ENCODE measurements around the gene ZNF655. TPM values are rescaled to one million over a fixed set of nuclear protein-coding genes. Genes with fewer than 3 reads are reported as not detected.

ZNF655 gene
- total and polyA plus RNA-seq, 2 donors (not counting 3 experiments of a cell fraction or from before 2014, with no cell fraction given): 16.9 to 20.4 TPM

DNA sequence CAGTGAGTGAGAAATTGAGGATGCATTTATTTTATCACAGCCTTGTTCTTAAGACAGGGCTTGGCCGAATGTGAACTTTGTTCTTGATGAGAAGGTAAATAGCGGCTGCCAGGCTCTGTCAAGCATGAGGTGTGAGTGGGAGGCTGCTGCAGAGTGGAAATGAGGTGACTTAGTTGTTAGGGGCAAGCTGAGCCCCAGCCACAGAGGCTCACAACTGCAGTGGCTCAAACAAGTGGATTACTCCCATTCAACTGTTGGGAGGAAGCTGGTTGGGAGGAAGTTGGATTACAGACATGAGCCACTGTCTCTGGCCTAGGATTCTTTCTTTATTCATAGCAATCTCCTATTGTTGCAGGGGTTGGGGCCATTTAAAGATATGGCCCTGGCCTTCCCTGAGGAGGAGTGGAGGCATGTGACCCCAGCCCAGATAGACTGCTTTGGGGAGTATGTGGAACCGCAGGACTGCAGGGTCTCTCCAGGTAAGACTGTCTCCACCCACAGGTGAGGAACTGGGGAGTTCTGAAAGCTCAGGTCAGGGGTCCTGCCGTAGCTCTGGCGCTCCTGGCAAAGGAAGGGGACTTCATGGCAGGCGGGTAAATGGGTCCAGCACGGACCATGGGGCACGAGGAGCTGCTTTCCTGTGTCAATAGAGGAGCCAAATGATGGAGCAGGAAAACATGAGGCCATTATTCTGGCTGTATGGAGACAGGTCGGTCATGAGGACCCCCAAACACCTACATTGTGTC, 65.4 kb downstream of the ZNF655 start:
- intact Hi-C loops (cut with micrococcal nuclease): no loop called here
- no peak overlapping the region for H3K9ac ChIP-seq (replicated peaks; ENCODE audit: extremely low read depth, insufficient read depth, low read length)
- no peak overlapping the region for H3K4me3 ChIP-seq (replicated peaks in 1 of 3; ENCODE audit: insufficient read depth in 1 of 3, low read depth in 1 of 3, low read length in 3 of 3)
- TF ChIP-seq POLR2AphosphoS5 (IDR thresholded peaks at IDR 0.05; ENCODE audit: insufficient read depth, low read depth, low read length) (no peak), FOS (IDR thresholded peaks at IDR 0.05; ENCODE audit: borderline replicate concordance, insufficient read depth, low read length) (no peak), EZH2 (IDR thresholded peaks at IDR 0.05; ENCODE audit: borderline replicate concordance, low read depth, low read length, severe bottlenecking) (no peak)
- TF ChIP-seq, protein P1, sequence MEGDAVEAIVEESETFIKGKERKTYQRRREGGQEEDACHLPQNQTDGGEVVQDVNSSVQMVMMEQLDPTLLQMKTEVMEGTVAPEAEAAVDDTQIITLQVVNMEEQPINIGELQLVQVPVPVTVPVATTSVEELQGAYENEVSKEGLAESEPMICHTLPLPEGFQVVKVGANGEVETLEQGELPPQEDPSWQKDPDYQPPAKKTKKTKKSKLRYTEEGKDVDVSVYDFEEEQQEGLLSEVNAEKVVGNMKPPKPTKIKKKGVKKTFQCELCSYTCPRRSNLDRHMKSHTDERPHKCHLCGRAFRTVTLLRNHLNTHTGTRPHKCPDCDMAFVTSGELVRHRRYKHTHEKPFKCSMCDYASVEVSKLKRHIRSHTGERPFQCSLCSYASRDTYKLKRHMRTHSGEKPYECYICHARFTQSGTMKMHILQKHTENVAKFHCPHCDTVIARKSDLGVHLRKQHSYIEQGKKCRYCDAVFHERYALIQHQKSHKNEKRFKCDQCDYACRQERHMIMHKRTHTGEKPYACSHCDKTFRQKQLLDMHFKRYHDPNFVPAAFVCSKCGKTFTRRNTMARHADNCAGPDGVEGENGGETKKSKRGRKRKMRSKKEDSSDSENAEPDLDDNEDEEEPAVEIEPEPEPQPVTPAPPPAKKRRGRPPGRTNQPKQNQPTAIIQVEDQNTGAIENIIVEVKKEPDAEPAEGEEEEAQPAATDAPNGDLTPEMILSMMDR (IDR thresholded peaks at IDR 0.05; ENCODE audit: extremely low read depth in 1 of 2, insufficient read depth in 1 of 2, low read depth in 1 of 2, low read length in 2 of 2): no peak
- no peak overlapping the region for H3K27ac ChIP-seq (ENCODE audit: insufficient read depth, low read depth, low read length)
- FAIRE-seq: no peak
- BruUV-seq (replicated peaks): no TSS peak
- ChIA-PET CTCF (no interaction called here), POLR2A (no interaction called here)
- no peaks in the 10 kb centered on the region for H3K9me1 ChIP-seq (replicated peaks; ENCODE audit: control insufficient read depth, extremely low read depth, insufficient read depth, low read length)
- no peak overlapping the region for H3K4me2 ChIP-seq (ENCODE audit: insufficient read depth, low read length)
- H4K20me1 ChIP-seq (replicated peaks; ENCODE audit: control insufficient read depth, extremely low read depth, insufficient read depth, low read length): no peaks in the 10 kb centered on the region
- peaks cover 26 to 60% of the 10 kb centered on the region in 2 experiments for H3K36me3 ChIP-seq (ENCODE audit: control insufficient read depth in 2 of 2, extremely low read depth in 1 of 2, insufficient read depth in 2 of 2, low read length in 2 of 2)
- H3K79me2 ChIP-seq (ENCODE audit: control insufficient read depth, insufficient read depth, low read length): no peaks in the 10 kb centered on the region
- H3K4me1 ChIP-seq (ENCODE audit: control insufficient read depth, extremely low read depth, insufficient read depth, low read length): no peaks in the 10 kb centered on the region
- no peaks in the 10 kb centered on the region for H3K9me3 ChIP-seq (replicated peaks; ENCODE audit: control insufficient read depth, insufficient read depth, low read length)
- DNase-seq (ENCODE audit: low read depth, low spot score): no peak
- no peak overlapping the region for H2AFZ ChIP-seq (ENCODE audit: low read depth, low read length)
- no peaks in the 10 kb centered on the region for H3K27me3 ChIP-seq (ENCODE audit: control insufficient read depth in 2 of 2, insufficient read depth in 2 of 2, low read length in 2 of 2)
- dilution Hi-C loops (cut with MboI; ENCODE audit: extremely low pct_ligation_motif_present, low sequenced_read_pairs): no loop called here

DNA sequence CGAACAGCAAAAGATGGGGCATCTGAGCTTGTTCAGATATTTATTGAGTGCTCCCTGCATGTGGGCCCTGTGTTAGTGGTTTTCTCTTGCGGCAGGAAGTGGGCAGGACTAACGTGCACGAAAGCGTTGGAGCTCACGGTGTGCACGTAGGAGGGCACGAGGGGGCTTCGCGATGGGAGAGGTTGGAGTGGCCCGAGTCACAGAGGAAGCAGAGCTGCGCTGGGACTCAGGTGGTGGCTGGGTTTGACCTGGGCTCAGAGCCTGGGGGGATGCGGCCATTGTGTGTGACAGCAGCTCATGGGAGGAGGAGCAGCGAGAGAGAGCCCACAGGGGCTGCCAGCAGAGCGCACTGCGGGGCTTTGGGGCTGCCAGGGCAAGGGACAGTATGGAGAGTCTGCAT, 66.0 kb downstream of the ZNF655 start:
- no peaks in the 10 kb centered on the region for H3K9me1 ChIP-seq (replicated peaks; ENCODE audit: control insufficient read depth, extremely low read depth, insufficient read depth, low read length)
- no peak overlapping the region for H2AFZ ChIP-seq (ENCODE audit: low read depth, low read length)
- no peaks in the 10 kb centered on the region for H3K9me3 ChIP-seq (replicated peaks; ENCODE audit: control insufficient read depth, insufficient read depth, low read length)
- no peak overlapping the region for H3K4me3 ChIP-seq (replicated peaks in 1 of 3; ENCODE audit: insufficient read depth in 1 of 3, low read depth in 1 of 3, low read length in 3 of 3)
- DNase-seq (ENCODE audit: low read depth, low spot score): no peak
- dilution Hi-C loops (cut with MboI; ENCODE audit: extremely low pct_ligation_motif_present, low sequenced_read_pairs) (no loop called here), intact Hi-C loops (cut with micrococcal nuclease) (no loop called here)
- ChIA-PET CTCF (no interaction called here), POLR2A (no interaction called here)
- H4K20me1 ChIP-seq (replicated peaks; ENCODE audit: control insufficient read depth, extremely low read depth, insufficient read depth, low read length): no peaks in the 10 kb centered on the region
- no TSS peak for BruUV-seq (replicated peaks)
- no peaks in the 10 kb centered on the region for H3K27me3 ChIP-seq (ENCODE audit: control insufficient read depth in 2 of 2, insufficient read depth in 2 of 2, low read length in 2 of 2)
- no peaks in the 10 kb centered on the region for H3K79me2 ChIP-seq (ENCODE audit: control insufficient read depth, insufficient read depth, low read length)
- no peak for FAIRE-seq
- TF ChIP-seq POLR2AphosphoS5 (IDR thresholded peaks at IDR 0.05; ENCODE audit: insufficient read depth, low read depth, low read length) (no peak), MYC (IDR thresholded peaks at IDR 0.05; ENCODE audit: low read depth, low read length) (no peak), FOS (IDR thresholded peaks at IDR 0.05; ENCODE audit: borderline replicate concordance, insufficient read depth, low read length) (no peak), JUN (IDR thresholded peaks at IDR 0.05; ENCODE audit: borderline replicate concordance, insufficient read depth, insufficient read length, low read depth) (no peak), POLR2A (IDR thresholded peaks at IDR 0.05; ENCODE audit: low read depth, low read length) (no peak), GATA2 (IDR thresholded peaks at IDR 0.05; ENCODE audit: insufficient read depth, insufficient read length, low read depth, low read length) (no peak), EZH2 (IDR thresholded peaks at IDR 0.05; ENCODE audit: borderline replicate concordance, low read depth, low read length, severe bottlenecking) (no peak)
- TF ChIP-seq, protein P2, sequence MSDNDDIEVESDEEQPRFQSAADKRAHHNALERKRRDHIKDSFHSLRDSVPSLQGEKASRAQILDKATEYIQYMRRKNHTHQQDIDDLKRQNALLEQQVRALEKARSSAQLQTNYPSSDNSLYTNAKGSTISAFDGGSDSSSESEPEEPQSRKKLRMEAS (IDR thresholded peaks at IDR 0.05; ENCODE audit: insufficient read depth, insufficient read length): no peak
- TF ChIP-seq, protein P1 (IDR thresholded peaks at IDR 0.05; ENCODE audit: extremely low read depth in 1 of 2, insufficient read depth in 1 of 2, low read depth in 1 of 2, low read length in 2 of 2): no peak
- H3K27ac ChIP-seq (ENCODE audit: insufficient read depth, low read depth, low read length): no peak overlapping the region
- H3K4me1 ChIP-seq (ENCODE audit: control insufficient read depth, extremely low read depth, insufficient read depth, low read length): no peaks in the 10 kb centered on the region
- H3K4me2 ChIP-seq (ENCODE audit: insufficient read depth, low read length): no peak overlapping the region
- no peak overlapping the region for H3K9ac ChIP-seq (replicated peaks; ENCODE audit: extremely low read depth, insufficient read depth, low read length)
- H3K36me3 ChIP-seq (ENCODE audit: control insufficient read depth in 2 of 2, extremely low read depth in 1 of 2, insufficient read depth in 2 of 2, low read length in 2 of 2): peaks cover 29 to 66% of the 10 kb centered on the region in 2 experiments

Measured in endothelial cell of umbilical vein (primary cell).